GM21723 (cell line): ENCODE data around the gene GJA3.

Experiments
- ATAC-seq: cut with Tn5 transposase; IDR thresholded peaks from one replicate; pipeline ENCODE4 v1.9.1; 2021; ENCODE audit warnings: mild to moderate bottlenecking, moderate library complexity; ENCODE audit not compliant: unreplicated experiment

Gene GJA3

DNA sequence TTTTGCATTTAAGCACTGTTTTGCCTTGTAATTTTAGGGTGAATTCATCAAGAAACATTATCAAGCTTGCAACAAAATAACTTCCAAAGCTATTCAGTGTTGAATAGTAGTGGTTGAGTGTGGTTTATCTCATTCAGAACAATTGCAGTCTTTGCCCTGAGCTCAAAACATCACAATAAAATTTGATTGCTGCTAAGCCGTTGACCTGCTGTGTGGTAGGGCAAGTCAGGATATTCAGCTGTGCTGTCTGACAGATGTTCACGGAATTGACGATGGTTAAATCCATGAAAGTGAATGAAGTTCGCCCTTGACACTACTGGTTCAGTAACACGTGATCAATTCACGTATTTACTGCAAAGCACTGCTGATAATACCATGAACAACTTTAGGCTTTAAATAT is 66.9 kb downstream of the GJA3 start:
- no peak for ATAC-seq

DNA sequence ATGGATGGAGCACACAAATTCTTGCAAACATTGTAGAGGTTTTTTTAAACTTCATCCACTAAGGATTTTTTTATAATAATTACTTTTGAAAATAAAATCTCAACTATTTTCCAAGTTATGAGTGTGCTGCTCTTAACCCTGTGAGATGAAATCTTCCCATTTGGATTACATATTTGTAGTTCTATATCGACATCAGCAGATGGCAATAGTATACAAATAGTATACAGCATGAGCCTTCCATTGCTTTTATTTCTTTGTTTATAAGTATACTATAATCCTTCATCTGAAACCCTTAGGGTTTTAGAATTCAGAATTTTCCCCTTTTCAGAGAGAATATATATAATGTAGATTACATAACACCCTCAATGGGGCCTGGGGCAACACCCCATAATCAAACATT is 70.5 kb downstream of the GJA3 start:
- ATAC-seq = no peak
